Brain microvascular endothelial cell (primary cell): ENCODE results near the gene GSDME.

ENCODE experiments used
- DNase-seq: peaks from one replicate; pipeline ENCODE4 v3.0.0-alpha.2; 2020
- H3K27ac ChIP-seq: fragments of 250-450 bp; sonication (Bioruptor Pico); 2 replicates; pipeline ENCODE4 v1.5.1; 2020; ENCODE audit warnings: mild to moderate bottlenecking, moderate library complexity
- H3K27me3 ChIP-seq: fragments of 250-450 bp; sonication (Bioruptor Pico); replicated peaks from 2 replicates; pipeline ENCODE4 v1.5.1; 2020; ENCODE audit warnings: mild to moderate bottlenecking
- H3K36me3 ChIP-seq: fragments of 250-450 bp; sonication (Bioruptor Pico); replicated peaks from 2 replicates; pipeline ENCODE4 v1.5.1; 2020; ENCODE audit warnings: mild to moderate bottlenecking
- H3K4me3 ChIP-seq: 2 replicates; pipeline ENCODE4 v1.5.1; 2011; ENCODE audit warnings: low read depth, mild to moderate bottlenecking, control low read depth, low read length, moderate library complexity
- in situ Hi-C: cut with HindIII; loops from 2 replicates; pipeline ENCODE4 v1.10.0; 2017; ENCODE audit warnings: low sequenced_read_pairs, low pct_ligation_motif_present
- TF ChIP-seq, protein P1 (sequence below): IDR thresholded peaks from 2 replicates; pipeline ENCODE4 v1.5.1; 2011; ENCODE audit warnings: low read depth, mild to moderate bottlenecking, moderate library complexity, low read length, control low read depth, inconsistent platforms; ENCODE audit errors: missing control alignments

GSDME gene

DNA sequence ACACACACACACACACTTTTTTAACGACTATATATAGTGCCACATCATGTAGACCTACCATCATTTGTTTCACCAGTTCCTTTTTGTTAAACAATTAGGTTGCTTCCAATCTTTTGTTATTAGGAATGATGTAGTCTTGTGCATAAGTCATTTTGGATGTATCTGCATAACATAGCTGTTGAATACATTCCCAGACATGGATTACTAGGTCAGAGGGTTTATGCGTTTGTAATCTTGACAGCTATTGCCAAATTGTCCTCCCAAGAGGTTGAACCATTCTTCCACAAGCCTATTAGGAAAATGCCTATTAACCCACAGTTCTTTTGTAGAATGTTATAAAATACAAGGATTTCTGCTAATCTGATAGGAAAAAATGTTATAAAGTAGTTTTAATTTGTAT, 96.7 kb downstream of the GSDME start:
- H3K27ac ChIP-seq, result no peak overlapping the region
- no peak for DNase-seq
- no peaks in the 10 kb centered on the region for H3K36me3 ChIP-seq
- TF ChIP-seq, protein P1, sequence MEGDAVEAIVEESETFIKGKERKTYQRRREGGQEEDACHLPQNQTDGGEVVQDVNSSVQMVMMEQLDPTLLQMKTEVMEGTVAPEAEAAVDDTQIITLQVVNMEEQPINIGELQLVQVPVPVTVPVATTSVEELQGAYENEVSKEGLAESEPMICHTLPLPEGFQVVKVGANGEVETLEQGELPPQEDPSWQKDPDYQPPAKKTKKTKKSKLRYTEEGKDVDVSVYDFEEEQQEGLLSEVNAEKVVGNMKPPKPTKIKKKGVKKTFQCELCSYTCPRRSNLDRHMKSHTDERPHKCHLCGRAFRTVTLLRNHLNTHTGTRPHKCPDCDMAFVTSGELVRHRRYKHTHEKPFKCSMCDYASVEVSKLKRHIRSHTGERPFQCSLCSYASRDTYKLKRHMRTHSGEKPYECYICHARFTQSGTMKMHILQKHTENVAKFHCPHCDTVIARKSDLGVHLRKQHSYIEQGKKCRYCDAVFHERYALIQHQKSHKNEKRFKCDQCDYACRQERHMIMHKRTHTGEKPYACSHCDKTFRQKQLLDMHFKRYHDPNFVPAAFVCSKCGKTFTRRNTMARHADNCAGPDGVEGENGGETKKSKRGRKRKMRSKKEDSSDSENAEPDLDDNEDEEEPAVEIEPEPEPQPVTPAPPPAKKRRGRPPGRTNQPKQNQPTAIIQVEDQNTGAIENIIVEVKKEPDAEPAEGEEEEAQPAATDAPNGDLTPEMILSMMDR, result no peak
- in situ Hi-C loops, result no loop called here
- no peak overlapping the region for H3K4me3 ChIP-seq
- H3K27me3 ChIP-seq, result no peaks in the 10 kb centered on the region

DNA sequence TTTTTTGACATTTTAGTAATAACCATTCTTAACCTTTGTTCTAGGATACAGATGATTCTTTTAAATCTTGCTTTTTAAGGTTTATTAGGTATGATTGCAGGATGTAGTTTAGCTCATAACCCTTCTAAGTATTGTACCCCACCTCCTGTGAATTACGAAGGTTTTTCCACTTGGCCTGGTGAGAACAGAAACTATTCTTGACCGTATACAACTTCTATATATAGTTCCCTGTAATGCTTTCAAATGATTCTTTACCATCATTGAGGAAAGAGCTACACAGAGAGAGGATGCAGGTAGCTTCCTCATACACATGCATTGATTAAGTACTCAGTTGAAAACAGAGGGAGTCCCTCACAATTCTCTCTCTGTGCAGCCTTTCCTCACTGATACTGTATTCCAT, 97.8 kb downstream of the GSDME start:
- Histone ChIP-seq H3K4me3 (no peak overlapping the region), H3K27me3 (no peaks in the 10 kb centered on the region), H3K27ac (no peak overlapping the region), H3K36me3 (no peaks in the 10 kb centered on the region)
- in situ Hi-C loops, result no loop called here
- TF ChIP-seq, protein P1, result no peak
- DNase-seq, result no peak

DNA sequence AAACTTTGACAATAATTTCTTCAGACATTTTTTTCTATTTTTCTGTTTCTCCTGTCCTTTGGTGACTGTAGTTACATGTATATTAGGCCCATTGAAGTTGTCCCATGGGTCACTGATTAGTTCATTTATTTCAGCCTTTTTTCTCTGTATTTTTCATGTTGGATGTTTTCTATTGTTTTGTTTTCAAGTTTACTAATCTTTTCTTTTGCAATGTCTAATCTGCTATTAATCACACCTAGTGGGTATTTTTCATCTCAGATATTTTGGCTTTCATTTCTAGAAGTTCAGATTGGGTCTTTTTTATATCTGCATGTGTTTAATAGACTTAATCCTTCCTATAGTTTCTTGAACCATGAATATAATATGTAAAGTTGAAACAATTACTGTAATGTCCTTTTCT, 99.3 kb downstream of the GSDME start:
- TF ChIP-seq, protein P1, result no peak
- Histone ChIP-seq H3K4me3 (no peak overlapping the region), H3K27me3 (no peaks in the 10 kb centered on the region), H3K27ac (no peak overlapping the region), H3K36me3 (no peaks in the 10 kb centered on the region)
- DNase-seq, result no peak
- in situ Hi-C loops, result no loop called here

DNA sequence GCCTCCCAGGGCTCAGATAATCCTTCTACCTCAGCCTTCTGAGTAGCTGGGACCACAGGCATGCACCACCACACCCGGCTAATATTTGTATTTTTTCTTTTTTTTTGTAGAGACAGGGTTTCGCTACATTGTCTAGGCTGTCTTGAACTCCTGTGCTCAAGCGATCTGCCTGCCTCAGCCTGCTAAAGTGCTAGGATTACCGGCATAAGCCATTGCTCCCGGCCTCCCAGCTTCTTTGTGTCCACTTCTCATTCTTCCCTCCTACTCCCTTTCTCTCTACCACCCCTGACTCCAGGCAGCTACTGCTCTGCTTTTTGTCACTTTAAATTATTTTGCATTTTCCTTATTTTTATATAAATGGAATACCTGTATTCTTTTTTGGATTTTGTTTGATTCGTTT, 100.7 kb downstream of the GSDME start:
- Histone ChIP-seq H3K27me3 (no peaks in the 10 kb centered on the region), H3K4me3 (no peak overlapping the region), H3K27ac (no peak overlapping the region), H3K36me3 (no peaks in the 10 kb centered on the region)
- in situ Hi-C loops, result no loop called here
- no peak for DNase-seq
- TF ChIP-seq, protein P1, result no peak

DNA sequence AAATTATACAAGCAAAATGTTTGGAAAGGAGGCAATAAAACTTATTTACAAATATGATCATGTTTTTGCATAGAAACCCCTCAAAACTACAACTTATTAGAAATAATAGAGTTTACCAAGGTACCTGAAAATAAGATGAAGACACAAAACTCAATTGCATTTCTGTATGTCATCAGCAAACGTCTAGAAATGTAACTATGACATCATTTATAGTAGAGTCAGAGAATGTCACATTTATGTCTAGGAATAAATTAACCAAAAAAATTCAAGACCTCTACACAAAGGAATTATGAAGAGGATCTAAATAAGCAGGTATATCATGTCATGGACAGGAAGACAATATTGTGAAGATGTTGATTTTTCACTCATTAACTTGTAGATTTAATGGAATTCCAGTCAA, 103.0 kb downstream of the GSDME start:
- in situ Hi-C loops, result no loop called here
- Histone ChIP-seq H3K4me3 (no peak overlapping the region), H3K27me3 (no peaks in the 10 kb centered on the region), H3K27ac (no peak overlapping the region), H3K36me3 (no peaks in the 10 kb centered on the region)
- DNase-seq, result no peak
- TF ChIP-seq, protein P1, result no peak

DNA sequence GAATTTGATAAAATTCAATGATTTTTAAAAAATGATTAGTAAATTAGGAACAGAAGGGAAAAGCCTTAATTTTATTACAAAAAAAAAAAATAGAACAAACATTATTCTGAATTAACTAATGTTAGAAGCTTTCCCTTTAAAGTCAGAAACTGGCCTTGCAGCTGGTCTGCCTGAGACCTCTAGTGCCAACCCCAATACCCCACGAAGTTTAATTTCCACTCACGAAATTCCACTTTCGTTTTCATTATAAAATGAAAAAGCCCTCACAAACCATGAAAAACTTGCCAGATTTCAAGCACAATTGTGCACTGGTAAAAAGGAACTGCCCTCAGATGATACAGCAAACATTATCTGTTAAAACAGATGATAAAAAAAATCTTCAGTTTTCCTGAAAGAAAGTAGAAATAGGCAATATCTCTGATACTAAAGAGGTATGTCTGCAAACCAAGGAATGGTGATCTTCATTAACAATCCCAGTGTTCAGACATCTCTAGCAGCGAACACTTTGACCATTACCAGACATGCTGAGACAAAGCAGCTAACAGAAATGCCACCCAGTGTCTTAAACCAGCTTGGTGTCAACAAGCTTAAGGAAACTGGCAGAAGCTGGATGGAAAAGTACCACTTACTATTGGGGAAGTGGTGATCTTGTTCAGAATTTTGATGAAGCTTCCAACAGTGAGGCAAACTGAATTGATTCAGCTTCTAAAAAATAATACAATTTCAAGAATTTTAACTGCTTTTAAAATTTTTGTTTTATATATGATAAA, 103.8 kb downstream of the GSDME start:
- TF ChIP-seq, protein P1, result no peak
- no peak overlapping the region for H3K27ac ChIP-seq

More for the DNA sequence above, 103.8 kb downstream of the GSDME start:
- Histone ChIP-seq H3K36me3 (no peaks in the 10 kb centered on the region), H3K27me3 (no peaks in the 10 kb centered on the region), H3K4me3 (no peak overlapping the region)
- no peak for DNase-seq
- in situ Hi-C loops, result no loop called here
